HEK293T (cell line): ENCODE data around the gene ALK.

ENCODE experiments used
- CTCF ChIA-PET: fragments of 350-600 bp; formaldehyde crosslinking; extraction: SDS; loops from one replicate; lab custom pipeline; 2021; ENCODE audit warnings: antibody characterized with exemption, inconsistent platforms; lab: Yijun Ruan, JAX
- POLR2A ChIA-PET: fragments of 350-600 bp; formaldehyde crosslinking; extraction: SDS; loops from one replicate; lab custom pipeline; 2020; ENCODE audit warnings: antibody characterized with exemption, inconsistent platforms; lab: Yijun Ruan, JAX
- DNase-seq: peaks from one replicate; pipeline ENCODE4 v3.0.0; 2012; ENCODE audit warnings: mixed read lengths; ENCODE audit errors: extremely low spot score
- ARNT ChIP-seq: fragments of 450-650 bp; IDR thresholded peaks from 2 replicates; pipeline ENCODE4 v1.6.1; 2017; ENCODE audit warnings: mild to moderate bottlenecking
- BHLHE40 ChIP-seq: fragments of 450-650 bp; IDR thresholded peaks from 2 replicates; pipeline ENCODE4 v1.6.1; 2016; ENCODE audit warnings: mild to moderate bottlenecking, moderate library complexity, borderline replicate concordance
- CTBP1 ChIP-seq: fragments of 450-650 bp; IDR thresholded peaks from 2 replicates; pipeline ENCODE4 v1.6.1; 2016; ENCODE audit warnings: borderline replicate concordance
- ELF4 ChIP-seq: fragments of 450-650 bp; IDR thresholded peaks from 2 replicates; pipeline ENCODE4 v1.6.1; 2017; ENCODE audit warnings: antibody characterized with exemption
- FOXA1 ChIP-seq: fragments of 450-650 bp; IDR thresholded peaks from 2 replicates; pipeline ENCODE4 v1.6.1; 2016; ENCODE audit warnings: mild to moderate bottlenecking
- FOXK2 ChIP-seq: fragments of 450-650 bp; IDR thresholded peaks from 2 replicates; pipeline ENCODE4 v1.6.1; 2016; ENCODE audit warnings: mild to moderate bottlenecking
- FOXM1 ChIP-seq: fragments of 450-650 bp; IDR thresholded peaks from 2 replicates; pipeline ENCODE4 v1.6.1; 2017; ENCODE audit warnings: mild to moderate bottlenecking, borderline replicate concordance
- HDGF ChIP-seq: fragments of 450-650 bp; IDR thresholded peaks from 2 replicates; pipeline ENCODE4 v1.6.1; 2017; ENCODE audit warnings: antibody characterized with exemption, borderline replicate concordance
- L3MBTL2 ChIP-seq: fragments of 450-650 bp; conservative IDR thresholded peaks from 2 replicates; pipeline ENCODE4 v1.6.1; 2016; ENCODE audit warnings: mild to moderate bottlenecking
- LEF1 ChIP-seq: fragments of 450-650 bp; IDR thresholded peaks from 2 replicates; pipeline ENCODE4 v1.6.1; 2017; ENCODE audit warnings: mild to moderate bottlenecking, borderline replicate concordance
- NFRKB ChIP-seq: fragments of 450-650 bp; IDR thresholded peaks from 2 replicates; pipeline ENCODE4 v1.6.1; 2016; ENCODE audit warnings: mild to moderate bottlenecking, moderate library complexity
- SP1 ChIP-seq: fragments of 450-650 bp; IDR thresholded peaks from 2 replicates; pipeline ENCODE4 v1.6.1; 2017
- SUZ12 ChIP-seq: fragments of 450-650 bp; IDR thresholded peaks from 2 replicates; pipeline ENCODE4 v1.6.1; 2016; ENCODE audit warnings: mild to moderate bottlenecking
- TARDBP ChIP-seq: fragments of 450-650 bp; IDR thresholded peaks from 2 replicates; pipeline ENCODE4 v1.6.1; 2016
- ZNF384 ChIP-seq: fragments of 450-650 bp; IDR thresholded peaks from 2 replicates; pipeline ENCODE4 v1.6.1; 2016
- TF ChIP-seq, protein P1 (sequence below): fragments of 450-650 bp; IDR thresholded peaks from 2 replicates; pipeline ENCODE4 v1.6.1; 2016

The ALK gene

DNA sequence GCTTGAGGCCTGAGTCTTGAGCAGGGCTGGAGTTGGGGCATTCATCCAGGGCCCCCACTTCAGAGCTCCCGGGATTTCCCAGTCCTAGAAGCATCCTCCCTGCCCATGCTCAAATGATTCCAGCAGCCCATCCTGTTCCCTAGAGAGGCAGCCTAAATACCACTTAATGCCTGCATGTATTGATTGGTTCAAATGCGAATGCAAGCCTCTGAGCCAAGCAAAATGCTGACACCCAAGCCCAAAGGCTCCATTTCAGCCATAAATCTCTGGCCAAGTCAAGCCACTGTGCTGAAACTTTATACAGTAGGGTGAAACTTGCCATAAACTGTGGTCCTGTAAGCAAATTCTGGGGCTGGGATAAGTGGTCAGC is 526.4 kb downstream of the ALK start:
- CTCF ChIA-PET: no interaction called here
- POLR2A ChIA-PET: no interaction called here
- no peak for TF ChIP-seq L3MBTL2
- TF ChIP-seq FOXA1: no peak
- no peak for TF ChIP-seq SP1
- TF ChIP-seq FOXM1: no peak
- no peak for TF ChIP-seq BHLHE40
- no peak for TF ChIP-seq SUZ12
- TF ChIP-seq ELF4: no peak
- TF ChIP-seq ZNF384: no peak
- no peak for TF ChIP-seq FOXK2
- TF ChIP-seq LEF1: no peak
- TF ChIP-seq ARNT: no peak
- no peak for DNase-seq

DNA sequence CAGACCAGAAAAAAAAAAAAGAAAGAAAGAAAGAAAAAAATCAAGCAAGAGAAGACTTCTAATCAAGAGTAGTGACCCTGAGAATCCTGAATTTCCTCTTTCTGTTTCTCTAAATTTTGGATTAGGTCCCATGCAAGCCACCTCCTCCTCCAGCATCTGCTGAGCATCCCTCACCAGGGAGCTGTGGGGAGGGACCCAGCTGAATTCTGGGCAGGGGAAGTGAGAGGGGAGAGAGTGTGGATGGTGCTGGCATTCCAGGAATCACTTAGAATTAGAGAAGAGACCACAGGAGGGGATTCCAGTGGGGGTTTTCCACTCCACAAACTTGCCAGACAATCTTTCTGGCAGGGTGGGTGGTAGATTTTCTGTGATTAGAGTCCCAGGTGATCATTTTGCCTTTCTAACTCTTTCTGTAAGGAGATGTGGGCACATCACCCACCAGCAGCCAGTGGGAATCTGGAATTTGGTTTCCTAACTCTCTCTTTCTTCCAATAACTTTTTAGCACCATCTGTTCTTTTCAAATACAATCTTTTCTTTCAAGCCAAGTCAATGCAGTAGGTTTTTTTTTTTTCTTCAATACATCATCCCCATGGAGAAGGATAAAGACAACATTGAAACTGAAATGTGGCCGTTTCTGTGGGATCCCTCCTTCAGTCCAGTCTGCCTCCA is 526.9 kb downstream of the ALK start:
- TF ChIP-seq LEF1 (no peak), ELF4 (no peak)
- TF ChIP-seq, protein P1, sequence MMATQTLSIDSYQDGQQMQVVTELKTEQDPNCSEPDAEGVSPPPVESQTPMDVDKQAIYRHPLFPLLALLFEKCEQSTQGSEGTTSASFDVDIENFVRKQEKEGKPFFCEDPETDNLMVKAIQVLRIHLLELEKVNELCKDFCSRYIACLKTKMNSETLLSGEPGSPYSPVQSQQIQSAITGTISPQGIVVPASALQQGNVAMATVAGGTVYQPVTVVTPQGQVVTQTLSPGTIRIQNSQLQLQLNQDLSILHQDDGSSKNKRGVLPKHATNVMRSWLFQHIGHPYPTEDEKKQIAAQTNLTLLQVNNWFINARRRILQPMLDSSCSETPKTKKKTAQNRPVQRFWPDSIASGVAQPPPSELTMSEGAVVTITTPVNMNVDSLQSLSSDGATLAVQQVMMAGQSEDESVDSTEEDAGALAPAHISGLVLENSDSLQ: no peak
- CTCF ChIA-PET: no interaction called here
- POLR2A ChIA-PET: no interaction called here
- DNase-seq: no peak

- CTCF ChIA-PET: no interaction called here
- DNase-seq: no peak
- TF ChIP-seq FOXM1 (no peak), FOXK2 (no peak), LEF1 (no peak), SUZ12 (no peak), L3MBTL2 (no peak), ZNF384 (no peak), BHLHE40 (no peak)
- TF ChIP-seq, protein P1: no peak
- POLR2A ChIA-PET: no interaction called here
These were observed 527.7 kb downstream of the ALK start for GRCh38 chr2:29393676-29394075.

DNA sequence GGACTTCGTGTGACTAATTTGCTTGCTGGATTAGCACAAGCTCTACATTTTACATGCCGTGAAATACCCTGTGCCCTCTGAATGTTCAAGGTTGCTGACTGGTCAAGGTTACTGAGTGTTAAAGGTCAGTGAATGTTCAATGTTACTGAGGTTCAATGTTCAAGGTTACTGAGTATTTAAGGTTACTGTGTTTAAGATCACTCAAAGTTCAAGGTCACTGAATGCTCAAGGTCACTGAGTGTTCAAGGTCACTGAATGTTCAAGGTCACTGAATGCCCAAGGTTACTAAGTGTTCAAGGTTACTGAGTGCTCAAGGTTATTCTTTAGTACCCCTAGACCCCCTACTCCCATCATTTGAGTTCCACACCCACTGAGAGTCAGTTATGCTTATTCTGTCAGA is 528.6 kb downstream of the ALK start:
- POLR2A ChIA-PET: no interaction called here
- TF ChIP-seq L3MBTL2 (no peak), CTBP1 (no peak), SUZ12 (no peak), ARNT (no peak), TARDBP (no peak), FOXK2 (no peak), ELF4 (no peak), HDGF (no peak), LEF1 (no peak), BHLHE40 (no peak), ZNF384 (no peak), SP1 (no peak), FOXA1 (no peak)
- TF ChIP-seq, protein P1: no peak
- CTCF ChIA-PET: no interaction called here
- DNase-seq: no peak

- no peak for DNase-seq
- CTCF ChIA-PET: no interaction called here
- no peak for TF ChIP-seq FOXA1
- no peak for TF ChIP-seq ELF4
- TF ChIP-seq ZNF384: no peak
- TF ChIP-seq, protein P1: no peak
- TF ChIP-seq CTBP1: no peak
- no peak for TF ChIP-seq ARNT
- no peak for TF ChIP-seq BHLHE40
- no peak for TF ChIP-seq HDGF
- no peak for TF ChIP-seq NFRKB
- POLR2A ChIA-PET: no interaction called here
These were observed 531.2 kb downstream of the ALK start for GRCh38 chr2:29390136-29390535.

DNA sequence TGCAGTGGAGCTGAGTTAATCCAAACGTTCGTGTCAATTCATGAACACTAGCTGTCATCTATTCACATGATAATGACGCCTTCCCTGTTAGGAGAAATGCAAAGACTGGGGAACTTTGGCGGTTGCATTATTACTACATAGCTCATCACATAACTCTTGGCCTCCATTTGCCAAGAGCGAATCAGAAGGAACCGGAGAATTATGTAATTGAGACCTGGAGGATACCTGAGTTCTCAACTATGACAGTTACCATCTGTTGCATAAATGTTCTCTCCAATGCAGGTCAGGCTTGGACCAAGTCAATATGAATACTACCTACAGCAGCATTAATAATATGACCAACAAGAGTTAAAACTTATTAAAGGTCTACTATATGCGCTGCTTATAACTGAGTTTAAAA is 531.7 kb downstream of the ALK start:
- ChIA-PET CTCF (no interaction called here), POLR2A (no interaction called here)
- TF ChIP-seq TARDBP (no peak), L3MBTL2 (no peak), NFRKB (no peak), FOXA1 (no peak), FOXM1 (no peak), CTBP1 (no peak), LEF1 (no peak), SUZ12 (no peak), FOXK2 (no peak), ZNF384 (no peak), HDGF (no peak), ELF4 (no peak), BHLHE40 (no peak), ARNT (no peak)
- TF ChIP-seq, protein P1: no peak

More for the DNA sequence above, 531.7 kb downstream of the ALK start:
- DNase-seq: no peak
